PFSK-1 (cell line): Measurements from ENCODE around the gene SHANK2.

Source experiments
- FOXP2 ChIP-seq: optimal IDR thresholded peaks from 2 replicates; pipeline ENCODE3; 2011; ENCODE audit warnings: borderline replicate concordance, control low read depth, inconsistent platforms; ENCODE audit not compliant: insufficient read depth; ENCODE audit errors: extremely low read length, extremely low read depth
- POLR2AphosphoS5 ChIP-seq: IDR thresholded peaks from 2 replicates; pipeline ENCODE4 v1.6.1; 2012; ENCODE audit warnings: low read depth, mild to moderate bottlenecking, control low read depth, low read length, moderate library complexity
- SIN3A ChIP-seq: IDR thresholded peaks from 2 replicates; pipeline ENCODE4 v1.6.1; 2012; ENCODE audit warnings: mild to moderate bottlenecking, low read length, moderate library complexity, borderline replicate concordance; ENCODE audit not compliant: insufficient read depth
- TAF1 ChIP-seq: IDR thresholded peaks from 2 replicates; pipeline ENCODE4 v1.6.1; 2012; ENCODE audit warnings: low read length, control low read depth, borderline replicate concordance; ENCODE audit not compliant: insufficient read depth
- TF ChIP-seq, protein P1 (sequence below), 2 experiments: IDR thresholded peaks; 2 replicates each; pipeline versions ENCODE4 v1.6.1 to v1.8.0; 2011 to 2012; ENCODE audit warnings: low read depth in 2 of 2, low read length in 2 of 2, control low read depth in 1 of 2, inconsistent platforms in 1 of 2, mild to moderate bottlenecking in 1 of 2, moderate library complexity in 1 of 2; ENCODE audit not compliant: insufficient read depth in 1 of 2

The SHANK2 gene

DNA sequence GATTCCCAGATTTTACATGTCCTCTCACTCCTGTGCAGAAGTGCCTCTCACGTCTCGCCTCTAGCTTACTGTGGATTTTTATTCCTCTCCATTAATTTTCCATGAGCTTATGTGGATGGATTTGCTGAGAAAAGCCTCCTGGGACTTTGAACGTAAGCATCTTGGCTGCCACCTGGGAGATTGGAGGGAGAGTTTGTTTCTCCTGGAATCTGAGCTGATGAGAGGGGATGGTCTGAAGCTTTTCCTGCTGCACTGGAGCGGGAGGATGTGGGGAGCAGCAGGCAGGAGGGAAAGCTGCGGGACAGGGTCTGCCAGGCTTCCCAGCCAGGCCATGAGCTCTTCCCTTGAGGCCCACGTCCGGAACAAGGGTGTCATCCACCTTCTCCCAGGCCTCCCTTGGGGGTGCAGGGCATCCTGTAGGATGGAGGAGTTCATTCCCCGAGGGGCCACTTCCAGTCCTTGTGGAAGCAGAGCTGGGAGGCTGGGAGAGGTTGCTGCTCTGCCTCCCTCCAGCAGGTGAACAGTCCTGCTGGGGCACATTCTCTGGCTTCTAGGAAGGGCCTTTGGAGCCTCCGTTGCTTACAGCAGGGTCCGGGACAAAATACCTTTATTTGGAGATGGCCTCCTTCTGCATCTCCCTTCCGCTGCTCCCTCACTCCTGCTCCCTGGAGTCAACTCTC, 3.6 kb upstream of the SHANK2 start:
- no peak for TF ChIP-seq FOXP2
- TF ChIP-seq, protein P1, sequence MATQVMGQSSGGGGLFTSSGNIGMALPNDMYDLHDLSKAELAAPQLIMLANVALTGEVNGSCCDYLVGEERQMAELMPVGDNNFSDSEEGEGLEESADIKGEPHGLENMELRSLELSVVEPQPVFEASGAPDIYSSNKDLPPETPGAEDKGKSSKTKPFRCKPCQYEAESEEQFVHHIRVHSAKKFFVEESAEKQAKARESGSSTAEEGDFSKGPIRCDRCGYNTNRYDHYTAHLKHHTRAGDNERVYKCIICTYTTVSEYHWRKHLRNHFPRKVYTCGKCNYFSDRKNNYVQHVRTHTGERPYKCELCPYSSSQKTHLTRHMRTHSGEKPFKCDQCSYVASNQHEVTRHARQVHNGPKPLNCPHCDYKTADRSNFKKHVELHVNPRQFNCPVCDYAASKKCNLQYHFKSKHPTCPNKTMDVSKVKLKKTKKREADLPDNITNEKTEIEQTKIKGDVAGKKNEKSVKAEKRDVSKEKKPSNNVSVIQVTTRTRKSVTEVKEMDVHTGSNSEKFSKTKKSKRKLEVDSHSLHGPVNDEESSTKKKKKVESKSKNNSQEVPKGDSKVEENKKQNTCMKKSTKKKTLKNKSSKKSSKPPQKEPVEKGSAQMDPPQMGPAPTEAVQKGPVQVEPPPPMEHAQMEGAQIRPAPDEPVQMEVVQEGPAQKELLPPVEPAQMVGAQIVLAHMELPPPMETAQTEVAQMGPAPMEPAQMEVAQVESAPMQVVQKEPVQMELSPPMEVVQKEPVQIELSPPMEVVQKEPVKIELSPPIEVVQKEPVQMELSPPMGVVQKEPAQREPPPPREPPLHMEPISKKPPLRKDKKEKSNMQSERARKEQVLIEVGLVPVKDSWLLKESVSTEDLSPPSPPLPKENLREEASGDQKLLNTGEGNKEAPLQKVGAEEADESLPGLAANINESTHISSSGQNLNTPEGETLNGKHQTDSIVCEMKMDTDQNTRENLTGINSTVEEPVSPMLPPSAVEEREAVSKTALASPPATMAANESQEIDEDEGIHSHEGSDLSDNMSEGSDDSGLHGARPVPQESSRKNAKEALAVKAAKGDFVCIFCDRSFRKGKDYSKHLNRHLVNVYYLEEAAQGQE (IDR thresholded peaks at IDR 0.05; ENCODE audit: insufficient read depth in 1 of 2, low read depth in 2 of 2, low read length in 2 of 2), result no peak
- no peak for TF ChIP-seq TAF1

DNA sequence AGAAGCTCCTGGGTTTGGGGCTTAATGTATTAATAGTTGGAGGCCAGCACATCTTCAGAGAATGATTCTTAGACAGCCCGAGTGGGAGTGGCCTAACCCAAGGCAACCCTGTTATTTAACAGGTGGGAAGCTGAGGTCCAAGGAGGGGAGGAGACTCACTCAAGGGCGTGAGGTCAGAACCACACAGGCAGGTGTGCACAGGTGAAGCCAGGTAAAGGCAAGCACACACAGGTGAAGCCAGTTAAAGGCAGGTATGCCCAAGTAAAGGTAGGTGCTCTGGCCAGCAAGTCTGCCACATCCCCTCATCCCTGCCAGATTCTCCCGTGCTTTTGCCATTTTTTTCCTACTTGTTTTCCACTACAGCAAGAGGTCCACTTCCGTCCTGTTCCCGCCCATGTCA, 2.9 kb upstream of the SHANK2 start:
- TF ChIP-seq, protein P1 (IDR thresholded peaks at IDR 0.05; ENCODE audit: insufficient read depth in 1 of 2, low read depth in 2 of 2, low read length in 2 of 2), result no peak
- TF ChIP-seq TAF1, result no peak
- no peak for TF ChIP-seq POLR2AphosphoS5
- TF ChIP-seq SIN3A, result no peak
- TF ChIP-seq FOXP2, result no peak

DNA sequence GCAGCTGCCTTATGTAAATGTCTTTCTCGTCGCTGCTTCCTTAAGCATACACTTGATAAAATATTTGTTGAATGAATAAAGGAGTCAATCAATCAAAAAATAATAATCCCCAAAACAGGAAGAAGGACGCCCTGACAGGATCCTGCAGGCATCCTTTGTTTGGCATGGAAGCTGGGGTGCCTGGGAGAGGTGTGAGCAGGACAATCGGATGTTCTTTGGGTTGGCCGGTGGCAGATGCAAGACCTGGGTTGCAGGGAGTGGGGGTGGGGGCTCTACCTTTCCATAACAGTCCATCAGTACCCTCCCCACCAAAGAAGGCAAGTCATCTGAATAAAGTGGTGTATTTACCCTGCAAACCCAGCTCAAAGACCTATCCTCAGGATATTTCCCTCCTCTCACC, 1.4 kb upstream of the SHANK2 start:
- TF ChIP-seq TAF1 (no peak), FOXP2 (no peak), SIN3A (no peak), POLR2AphosphoS5 (no peak)
- TF ChIP-seq, protein P1 (IDR thresholded peaks at IDR 0.05; ENCODE audit: insufficient read depth in 1 of 2, low read depth in 2 of 2, low read length in 2 of 2), result no peak

DNA sequence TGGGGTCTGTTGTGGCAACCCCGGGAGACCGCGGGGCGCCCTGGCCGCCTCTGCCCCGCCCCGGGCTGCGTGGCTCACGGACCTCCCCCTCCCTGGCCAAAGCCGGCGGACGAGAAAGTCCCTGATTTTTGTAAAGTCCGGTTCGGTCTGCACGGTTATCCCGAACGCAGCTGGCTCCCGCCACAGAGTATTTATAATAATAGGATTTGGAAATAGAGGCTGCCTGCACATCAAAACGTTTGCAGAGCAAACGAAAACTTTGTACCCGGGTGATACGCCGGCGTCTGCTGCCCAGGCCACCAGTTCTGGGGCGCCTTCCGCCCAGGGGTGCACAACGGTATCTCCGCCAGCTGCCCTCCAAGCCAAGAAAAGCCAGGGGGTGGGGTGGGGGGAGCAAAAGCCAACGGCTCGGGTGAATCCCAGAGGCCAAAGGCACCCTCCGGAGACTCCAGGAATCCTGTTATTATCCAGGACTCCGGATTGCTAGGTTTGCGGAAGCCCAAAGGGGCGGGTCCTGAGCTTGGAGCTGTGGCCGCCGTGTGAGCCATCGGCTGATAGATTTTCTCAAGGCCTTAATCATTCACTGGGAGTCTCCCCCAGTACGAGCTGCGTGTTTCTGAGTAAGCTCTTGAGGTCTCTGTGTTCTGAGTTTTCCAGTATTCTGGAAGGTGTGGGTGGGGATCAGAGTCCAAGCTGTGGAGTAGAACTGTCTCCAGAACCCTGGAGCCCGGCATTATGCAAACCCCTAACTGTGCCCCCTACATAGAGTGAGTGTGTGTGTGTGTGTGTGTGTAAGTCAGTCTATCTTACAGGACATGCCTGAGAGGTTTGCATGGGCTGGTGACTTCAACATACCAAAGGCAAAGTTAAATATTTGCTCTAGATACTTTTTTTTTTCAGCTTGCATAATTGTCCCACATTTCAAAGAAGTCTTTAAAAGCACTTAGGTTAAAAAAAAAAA, 673 bp upstream of the SHANK2 start:
- TF ChIP-seq SIN3A, result no peak
- TF ChIP-seq FOXP2, result no peak
- no peak for TF ChIP-seq POLR2AphosphoS5
- TF ChIP-seq, protein P1 (IDR thresholded peaks at IDR 0.05; ENCODE audit: insufficient read depth in 1 of 2, low read depth in 2 of 2, low read length in 2 of 2), result no peak
- TF ChIP-seq TAF1, result no peak
